ENCODE results near the gene HOXD4. TPM values are rescaled to one million over a fixed set of nuclear protein-coding genes. Genes with fewer than 3 reads are reported as not detected.

Gene HOXD4
- total RNA-seq, 1 experiment from 2014 or later: 0.61 TPM

DNA sequence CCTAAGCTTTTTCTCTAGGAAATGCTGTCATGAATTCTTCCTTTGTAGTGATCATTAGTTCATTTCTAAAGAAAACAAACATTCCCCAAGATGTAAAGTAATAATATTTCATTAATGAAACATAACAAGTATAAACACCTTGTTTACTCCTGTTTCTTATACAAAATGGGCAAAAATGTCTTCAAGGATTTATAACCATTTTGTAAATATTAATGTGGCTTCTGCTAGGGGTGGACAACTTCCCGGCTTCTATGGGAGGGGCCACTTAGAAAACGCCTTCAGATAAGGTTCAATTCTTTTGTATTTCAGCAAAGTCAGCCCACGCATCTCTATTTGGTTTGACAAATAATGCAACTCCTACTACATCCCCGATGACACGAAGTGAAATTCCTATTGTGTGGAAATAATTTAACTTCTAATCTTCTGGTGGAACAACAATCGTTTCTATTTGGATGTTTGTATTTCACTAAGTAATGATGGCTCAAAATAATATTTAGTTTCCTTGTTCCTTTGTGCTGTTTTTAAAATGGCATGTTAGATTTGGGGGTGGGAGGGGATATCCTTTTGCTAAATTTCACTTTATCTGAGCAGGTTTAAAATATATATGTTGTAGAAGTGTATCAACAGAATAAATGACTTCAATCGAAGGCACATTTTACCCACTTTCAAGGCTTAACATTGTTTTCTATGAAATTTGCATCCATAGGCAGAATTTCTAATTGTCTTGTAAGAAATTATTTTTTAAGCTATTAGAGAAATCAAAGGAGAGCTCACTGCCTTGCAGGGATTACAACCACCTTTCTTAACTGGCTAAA is 22.4 kb downstream of the HOXD4 start:
- H3K4me1 ChIP-seq (ENCODE audit: control insufficient read depth in 1 of 2, insufficient read depth in 2 of 2, low read length in 2 of 2): no peaks in the 10 kb centered on the region
- no peaks in the 10 kb centered on the region for H3K36me3 ChIP-seq (ENCODE audit: control insufficient read depth in 1 of 2, insufficient read depth in 2 of 2, low read length in 2 of 2)
- TF ChIP-seq EZH2phosphoT487 (IDR thresholded peaks at IDR 0.05; ENCODE audit: borderline replicate concordance): no peak
- no peak for TF ChIP-seq JUND (IDR thresholded peaks at IDR 0.05)
- no peak for TF ChIP-seq POLR2A (IDR thresholded peaks at IDR 0.05; ENCODE audit: borderline replicate concordance, extremely low read depth, insufficient read depth, insufficient read length)
- no peak for TF ChIP-seq TCF7L2 (IDR thresholded peaks at IDR 0.05; ENCODE audit: borderline replicate concordance, extremely low read depth, insufficient read depth, insufficient read length)
- TF ChIP-seq, protein P1, sequence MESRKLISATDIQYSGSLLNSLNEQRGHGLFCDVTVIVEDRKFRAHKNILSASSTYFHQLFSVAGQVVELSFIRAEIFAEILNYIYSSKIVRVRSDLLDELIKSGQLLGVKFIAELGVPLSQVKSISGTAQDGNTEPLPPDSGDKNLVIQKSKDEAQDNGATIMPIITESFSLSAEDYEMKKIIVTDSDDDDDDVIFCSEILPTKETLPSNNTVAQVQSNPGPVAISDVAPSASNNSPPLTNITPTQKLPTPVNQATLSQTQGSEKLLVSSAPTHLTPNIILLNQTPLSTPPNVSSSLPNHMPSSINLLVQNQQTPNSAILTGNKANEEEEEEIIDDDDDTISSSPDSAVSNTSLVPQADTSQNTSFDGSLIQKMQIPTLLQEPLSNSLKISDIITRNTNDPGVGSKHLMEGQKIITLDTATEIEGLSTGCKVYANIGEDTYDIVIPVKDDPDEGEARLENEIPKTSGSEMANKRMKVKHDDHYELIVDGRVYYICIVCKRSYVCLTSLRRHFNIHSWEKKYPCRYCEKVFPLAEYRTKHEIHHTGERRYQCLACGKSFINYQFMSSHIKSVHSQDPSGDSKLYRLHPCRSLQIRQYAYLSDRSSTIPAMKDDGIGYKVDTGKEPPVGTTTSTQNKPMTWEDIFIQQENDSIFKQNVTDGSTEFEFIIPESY (IDR thresholded peaks at IDR 0.05; ENCODE audit: extremely low read depth, insufficient replicate concordance, low read length): no peak
- TF ChIP-seq, protein P2, sequence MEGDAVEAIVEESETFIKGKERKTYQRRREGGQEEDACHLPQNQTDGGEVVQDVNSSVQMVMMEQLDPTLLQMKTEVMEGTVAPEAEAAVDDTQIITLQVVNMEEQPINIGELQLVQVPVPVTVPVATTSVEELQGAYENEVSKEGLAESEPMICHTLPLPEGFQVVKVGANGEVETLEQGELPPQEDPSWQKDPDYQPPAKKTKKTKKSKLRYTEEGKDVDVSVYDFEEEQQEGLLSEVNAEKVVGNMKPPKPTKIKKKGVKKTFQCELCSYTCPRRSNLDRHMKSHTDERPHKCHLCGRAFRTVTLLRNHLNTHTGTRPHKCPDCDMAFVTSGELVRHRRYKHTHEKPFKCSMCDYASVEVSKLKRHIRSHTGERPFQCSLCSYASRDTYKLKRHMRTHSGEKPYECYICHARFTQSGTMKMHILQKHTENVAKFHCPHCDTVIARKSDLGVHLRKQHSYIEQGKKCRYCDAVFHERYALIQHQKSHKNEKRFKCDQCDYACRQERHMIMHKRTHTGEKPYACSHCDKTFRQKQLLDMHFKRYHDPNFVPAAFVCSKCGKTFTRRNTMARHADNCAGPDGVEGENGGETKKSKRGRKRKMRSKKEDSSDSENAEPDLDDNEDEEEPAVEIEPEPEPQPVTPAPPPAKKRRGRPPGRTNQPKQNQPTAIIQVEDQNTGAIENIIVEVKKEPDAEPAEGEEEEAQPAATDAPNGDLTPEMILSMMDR (IDR thresholded peaks at IDR 0.05 in 2 of 3, conservative IDR thresholded peaks at IDR 0.05 in 1 of 3; ENCODE audit: borderline replicate concordance in 1 of 3, insufficient read depth in 1 of 3, low read depth in 2 of 3, low read length in 2 of 3): no peak
- no peak for TF ChIP-seq EGR1 (IDR thresholded peaks at IDR 0.05; ENCODE audit: low read depth)
- no peak for TF ChIP-seq CEBPB (IDR thresholded peaks at IDR 0.05; ENCODE audit: low read depth)
- TF ChIP-seq SRF (IDR thresholded peaks at IDR 0.05; ENCODE audit: low read depth): no peak
- no peak for TF ChIP-seq SIN3A (IDR thresholded peaks at IDR 0.05; ENCODE audit: low read depth)
- TF ChIP-seq ELF1 (IDR thresholded peaks at IDR 0.05; ENCODE audit: borderline replicate concordance, low read depth): no peak
- TF ChIP-seq, protein P3, sequence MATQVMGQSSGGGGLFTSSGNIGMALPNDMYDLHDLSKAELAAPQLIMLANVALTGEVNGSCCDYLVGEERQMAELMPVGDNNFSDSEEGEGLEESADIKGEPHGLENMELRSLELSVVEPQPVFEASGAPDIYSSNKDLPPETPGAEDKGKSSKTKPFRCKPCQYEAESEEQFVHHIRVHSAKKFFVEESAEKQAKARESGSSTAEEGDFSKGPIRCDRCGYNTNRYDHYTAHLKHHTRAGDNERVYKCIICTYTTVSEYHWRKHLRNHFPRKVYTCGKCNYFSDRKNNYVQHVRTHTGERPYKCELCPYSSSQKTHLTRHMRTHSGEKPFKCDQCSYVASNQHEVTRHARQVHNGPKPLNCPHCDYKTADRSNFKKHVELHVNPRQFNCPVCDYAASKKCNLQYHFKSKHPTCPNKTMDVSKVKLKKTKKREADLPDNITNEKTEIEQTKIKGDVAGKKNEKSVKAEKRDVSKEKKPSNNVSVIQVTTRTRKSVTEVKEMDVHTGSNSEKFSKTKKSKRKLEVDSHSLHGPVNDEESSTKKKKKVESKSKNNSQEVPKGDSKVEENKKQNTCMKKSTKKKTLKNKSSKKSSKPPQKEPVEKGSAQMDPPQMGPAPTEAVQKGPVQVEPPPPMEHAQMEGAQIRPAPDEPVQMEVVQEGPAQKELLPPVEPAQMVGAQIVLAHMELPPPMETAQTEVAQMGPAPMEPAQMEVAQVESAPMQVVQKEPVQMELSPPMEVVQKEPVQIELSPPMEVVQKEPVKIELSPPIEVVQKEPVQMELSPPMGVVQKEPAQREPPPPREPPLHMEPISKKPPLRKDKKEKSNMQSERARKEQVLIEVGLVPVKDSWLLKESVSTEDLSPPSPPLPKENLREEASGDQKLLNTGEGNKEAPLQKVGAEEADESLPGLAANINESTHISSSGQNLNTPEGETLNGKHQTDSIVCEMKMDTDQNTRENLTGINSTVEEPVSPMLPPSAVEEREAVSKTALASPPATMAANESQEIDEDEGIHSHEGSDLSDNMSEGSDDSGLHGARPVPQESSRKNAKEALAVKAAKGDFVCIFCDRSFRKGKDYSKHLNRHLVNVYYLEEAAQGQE (IDR thresholded peaks at IDR 0.05; ENCODE audit: low read depth): no peak
- TF ChIP-seq CBX3 (IDR thresholded peaks at IDR 0.05; ENCODE audit: low read depth): no peak
- BruUV-seq (replicated peaks): no TSS peak
- intact Hi-C loops (cut with micrococcal nuclease): no loop called here
- ChIA-PET RAD21 (ENCODE audit: low non-redundant PET in 1 of 2, low total read pairs in 2 of 2, uncharacterized antibody in 2 of 2, unreplicated experiment in 2 of 2) (no interaction called here), CTCF (interaction anchor here (1.0 kb wide), 1 partner anchor 577 kb away, joined by 3 read pairs; no protein-coding TSS in a partner anchor), POLR2A (interaction anchor here (0.9 kb wide), 1 partner anchor 12 kb away, joined by 3 read pairs; no protein-coding TSS in a partner anchor)
- no peaks in the 10 kb centered on the region for H3K9me3 ChIP-seq (ENCODE audit: control insufficient read depth in 1 of 2, insufficient read depth in 1 of 2, low read depth in 1 of 2, low read length in 2 of 2)
- no peaks in the 10 kb centered on the region for H3K9me2 ChIP-seq (ENCODE audit: insufficient read depth)
- H3K9ac ChIP-seq (ENCODE audit: low read length): no peak overlapping the region
- ATAC-seq: no peak
- no peak for DNase-seq (ENCODE audit: low read depth, low spot score)
- no peak overlapping the region for H2AFZ ChIP-seq (ENCODE audit: low read depth, low read length, poor library complexity, severe bottlenecking)
- H3K4me2 ChIP-seq (ENCODE audit: low read length): no peak overlapping the region
- no peak overlapping the region for H3K27ac ChIP-seq (ENCODE audit: low read depth, low read length)
- H3K27me3 ChIP-seq (ENCODE audit: insufficient read depth, low read length): no peaks in the 10 kb centered on the region
- H4K20me1 ChIP-seq (ENCODE audit: insufficient read depth): no peaks in the 10 kb centered on the region
- H3K79me2 ChIP-seq (ENCODE audit: insufficient read depth, low read length): no peaks in the 10 kb centered on the region
- no peak overlapping the region for H3K4me3 ChIP-seq (replicated peaks in 1 of 2; ENCODE audit: low read depth in 1 of 2, low read length in 2 of 2)
